ENCODE measurements around the gene NHLRC2. TPM values are rescaled to one million over a fixed set of nuclear protein-coding genes. Genes with fewer than 3 reads are reported as not detected.

Gene NHLRC2
- total RNA-seq, 1 donor, result 18.6 TPM

- TF ChIP-seq, protein P1, sequence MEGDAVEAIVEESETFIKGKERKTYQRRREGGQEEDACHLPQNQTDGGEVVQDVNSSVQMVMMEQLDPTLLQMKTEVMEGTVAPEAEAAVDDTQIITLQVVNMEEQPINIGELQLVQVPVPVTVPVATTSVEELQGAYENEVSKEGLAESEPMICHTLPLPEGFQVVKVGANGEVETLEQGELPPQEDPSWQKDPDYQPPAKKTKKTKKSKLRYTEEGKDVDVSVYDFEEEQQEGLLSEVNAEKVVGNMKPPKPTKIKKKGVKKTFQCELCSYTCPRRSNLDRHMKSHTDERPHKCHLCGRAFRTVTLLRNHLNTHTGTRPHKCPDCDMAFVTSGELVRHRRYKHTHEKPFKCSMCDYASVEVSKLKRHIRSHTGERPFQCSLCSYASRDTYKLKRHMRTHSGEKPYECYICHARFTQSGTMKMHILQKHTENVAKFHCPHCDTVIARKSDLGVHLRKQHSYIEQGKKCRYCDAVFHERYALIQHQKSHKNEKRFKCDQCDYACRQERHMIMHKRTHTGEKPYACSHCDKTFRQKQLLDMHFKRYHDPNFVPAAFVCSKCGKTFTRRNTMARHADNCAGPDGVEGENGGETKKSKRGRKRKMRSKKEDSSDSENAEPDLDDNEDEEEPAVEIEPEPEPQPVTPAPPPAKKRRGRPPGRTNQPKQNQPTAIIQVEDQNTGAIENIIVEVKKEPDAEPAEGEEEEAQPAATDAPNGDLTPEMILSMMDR (IDR thresholded peaks at IDR 0.05; ENCODE audit: insufficient read depth, low read depth, low read length), result no peak
- no peak for DNase-seq (ENCODE audit: low read depth)
Measured at GRCh38 chr10:113859261-113859660, 4.8 kb downstream of the NHLRC2 start.

GRCh38 chr10:113865901-113866300, 11.4 kb downstream of the NHLRC2 start:
- no peak for DNase-seq (ENCODE audit: low read depth)
- TF ChIP-seq, protein P1 (IDR thresholded peaks at IDR 0.05; ENCODE audit: insufficient read depth, low read depth, low read length), result no peak
- H3K4me3 ChIP-seq (ENCODE audit: low read depth, low read length), result no peak overlapping the region

More at GRCh38 chr10:113859261-113859660, 4.8 kb downstream of the NHLRC2 start:
- H3K4me3 ChIP-seq (ENCODE audit: low read depth, low read length), result no peak overlapping the region

GRCh38 chr10:113866551-113867394, 12.3 kb downstream of the NHLRC2 start:
- peak; percentile 17 for DNase-seq (ENCODE audit: low read depth)
- H3K4me3 ChIP-seq (ENCODE audit: low read depth, low read length), result no peak overlapping the region
- TF ChIP-seq, protein P1 (IDR thresholded peaks at IDR 0.05; ENCODE audit: insufficient read depth, low read depth, low read length), result no peak

DNA sequence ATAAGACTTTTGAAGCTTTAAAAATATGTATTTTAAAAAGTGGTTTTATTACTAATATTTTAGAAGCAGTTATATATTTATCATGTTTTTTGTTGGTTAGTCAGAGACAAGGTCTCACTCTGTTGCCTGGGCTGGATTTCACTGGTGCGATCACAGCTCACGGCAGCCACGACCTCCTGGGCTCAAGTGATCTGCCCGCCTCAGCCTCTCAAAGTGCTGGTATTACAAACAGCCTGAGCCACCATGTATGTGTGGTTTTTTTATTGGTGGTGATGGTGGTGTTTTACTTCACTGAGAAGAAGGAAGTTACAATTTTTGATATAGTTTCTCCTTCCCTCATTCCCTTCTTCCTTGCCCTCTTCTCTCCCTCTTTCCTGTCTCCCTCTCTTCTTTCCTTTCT, 13.4 kb downstream of the NHLRC2 start:
- TF ChIP-seq, protein P1 (IDR thresholded peaks at IDR 0.05; ENCODE audit: insufficient read depth, low read depth, low read length), result no peak
- H3K4me3 ChIP-seq (ENCODE audit: low read depth, low read length), result no peak overlapping the region
- no peak for DNase-seq (ENCODE audit: low read depth)

DNA sequence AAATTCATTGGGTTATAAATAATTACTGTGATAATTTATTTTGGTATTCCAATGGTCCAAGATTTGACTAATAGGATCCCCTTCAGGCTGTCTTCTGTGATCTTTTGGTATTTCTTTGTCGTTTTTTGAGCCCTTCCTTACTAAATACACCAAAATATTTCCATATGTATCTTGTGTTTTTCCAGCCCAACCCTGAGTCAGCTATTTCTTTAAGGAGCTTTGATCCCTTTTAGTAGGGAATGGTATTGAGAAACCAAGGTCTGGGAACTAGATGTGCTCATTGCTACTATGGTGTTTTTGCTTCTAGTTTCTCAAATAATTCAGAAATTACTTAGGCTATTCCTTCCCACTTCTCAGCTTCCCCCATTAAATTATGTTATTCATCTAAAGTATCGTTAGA, 15.3 kb downstream of the NHLRC2 start:
- DNase-seq (ENCODE audit: low read depth), result peak; percentile 16
- TF ChIP-seq, protein P1 (IDR thresholded peaks at IDR 0.05; ENCODE audit: insufficient read depth, low read depth, low read length), result no peak
- no peak overlapping the region for H3K4me3 ChIP-seq (ENCODE audit: low read depth, low read length)

- no peak overlapping the region for H3K4me3 ChIP-seq (ENCODE audit: low read depth, low read length)
- TF ChIP-seq, protein P1 (IDR thresholded peaks at IDR 0.05; ENCODE audit: insufficient read depth, low read depth, low read length), result no peak
- DNase-seq (ENCODE audit: low read depth), result no peak
Measured at GRCh38 chr10:113872139-113873030, 17.9 kb downstream of the NHLRC2 start.
